Measurements from ENCODE around the gene RASA3.
A peak's percentile ranks its signal among the peaks of the same experiment; 100 is the strongest.

Gene RASA3

GRCh38 chr13:114071410-114071809 is 61.0 kb downstream of the RASA3 start:
- Histone ChIP-seq H3F3A (ENCODE audit: insufficient read depth, low read length) (peaks cover 33% of the 10 kb centered on the region), H3K36me3 (replicated peaks; ENCODE audit: insufficient read depth, low read length) (0 out of 2 replicates have a peak, but pooled peaks cover 7% of the 10 kb centered on the region), H3K27ac (ENCODE audit: low read length) (no peak overlapping the region), H3K9ac (ENCODE audit: low read length) (no peak overlapping the region), H3K4me1 (ENCODE audit: low read length) (peaks cover 26% of the 10 kb centered on the region), H3K9me2 (replicated peaks; ENCODE audit: insufficient read depth, low read length) (no peaks in the 10 kb centered on the region), H2AFZ (ENCODE audit: low read length) (no peak overlapping the region), H3K79me2 (ENCODE audit: low read length) (peaks cover 56% of the 10 kb centered on the region), H3K4me3 (ENCODE audit: low read length) (no peak overlapping the region), H4K20me1 (ENCODE audit: insufficient read depth, low read length) (no peaks in the 10 kb centered on the region), H3K4me2 (ENCODE audit: low read depth, low read length) (no peak overlapping the region), H3K9me3 (replicated peaks; ENCODE audit: insufficient read depth, low read length) (no peaks in the 10 kb centered on the region), H3K27me3 (replicated peaks; ENCODE audit: insufficient read depth, low read length) (no peaks in the 10 kb centered on the region)
- no peak for TF ChIP-seq CTCF (IDR thresholded peaks at IDR 0.05; ENCODE audit: low read length)
- TF ChIP-seq EZH2 (optimal IDR thresholded peaks at IDR 0.05; ENCODE audit: low read depth, low read length) = no peak
- no peak for TF ChIP-seq EZH2phosphoT487 (IDR thresholded peaks at IDR 0.05; ENCODE audit: low read length)
- DNase-seq = no peak

GRCh38 chr13:114070098-114070799 is 62.2 kb downstream of the RASA3 start:
- Histone ChIP-seq H3K9me3 (replicated peaks; ENCODE audit: insufficient read depth, low read length) (no peaks in the 10 kb centered on the region), H3K9me2 (replicated peaks; ENCODE audit: insufficient read depth, low read length) (no peaks in the 10 kb centered on the region), H3K9ac (ENCODE audit: low read length) (no peak overlapping the region), H3K27me3 (replicated peaks; ENCODE audit: insufficient read depth, low read length) (no peaks in the 10 kb centered on the region), H3F3A (ENCODE audit: insufficient read depth, low read length) (peaks cover 45% of the 10 kb centered on the region), H3K79me2 (ENCODE audit: low read length) (peaks cover 60% of the 10 kb centered on the region), H3K4me2 (ENCODE audit: low read depth, low read length) (no peak overlapping the region), H3K27ac (ENCODE audit: low read length) (no peak overlapping the region), H2AFZ (ENCODE audit: low read length) (no peak overlapping the region), H3K4me3 (ENCODE audit: low read length) (no peak overlapping the region), H4K20me1 (ENCODE audit: insufficient read depth, low read length) (no peaks in the 10 kb centered on the region), H3K4me1 (ENCODE audit: low read length) (peaks cover 35% of the 10 kb centered on the region), H3K36me3 (replicated peaks; ENCODE audit: insufficient read depth, low read length) (0 out of 2 replicates have a peak, but pooled peaks cover 7% of the 10 kb centered on the region)
- TF ChIP-seq EZH2phosphoT487 (IDR thresholded peaks at IDR 0.05; ENCODE audit: low read length) (no peak), EZH2 (optimal IDR thresholded peaks at IDR 0.05; ENCODE audit: low read depth, low read length) (no peak), CTCF (IDR thresholded peaks at IDR 0.05; ENCODE audit: low read length) (no peak)
- DNase-seq = no peak

- Histone ChIP-seq H2AFZ (ENCODE audit: low read length) (no peak overlapping the region), H3K27me3 (replicated peaks; ENCODE audit: insufficient read depth, low read length) (no peaks in the 10 kb centered on the region), H4K20me1 (ENCODE audit: insufficient read depth, low read length) (no peaks in the 10 kb centered on the region), H3K9me3 (replicated peaks; ENCODE audit: insufficient read depth, low read length) (no peaks in the 10 kb centered on the region), H3K9me2 (replicated peaks; ENCODE audit: insufficient read depth, low read length) (no peaks in the 10 kb centered on the region), H3K4me2 (ENCODE audit: low read depth, low read length) (no peak overlapping the region), H3K4me3 (ENCODE audit: low read length) (no peak overlapping the region), H3K27ac (ENCODE audit: low read length) (peak overlapping the region; percentile 99; the same call in 1 of the 2 replicates), H3K36me3 (replicated peaks; ENCODE audit: insufficient read depth, low read length) (0 out of 2 replicates have a peak, but pooled peaks cover 7% of the 10 kb centered on the region), H3K79me2 (ENCODE audit: low read length) (peaks cover 60% of the 10 kb centered on the region), H3K4me1 (ENCODE audit: low read length) (peaks cover 35% of the 10 kb centered on the region), H3K9ac (ENCODE audit: low read length) (no peak overlapping the region), H3F3A (ENCODE audit: insufficient read depth, low read length) (peaks cover 52% of the 10 kb centered on the region)
- no peak for DNase-seq
- TF ChIP-seq EZH2phosphoT487 (IDR thresholded peaks at IDR 0.05; ENCODE audit: low read length) (no peak), CTCF (IDR thresholded peaks at IDR 0.05; ENCODE audit: low read length) (no peak), EZH2 (optimal IDR thresholded peaks at IDR 0.05; ENCODE audit: low read depth, low read length) (no peak)
These were observed 62.9 kb downstream of the RASA3 start for GRCh38 chr13:114069376-114070097.

Data from MM.1S (cell line).